Fibroblast of lung (primary cell): ENCODE results near the gene LMAN1L. TPM values are rescaled to one million over a fixed set of nuclear protein-coding genes. Genes with fewer than 3 reads are reported as not detected.

Experiments used
- DNase-seq, 2 donors: peaks; one replicate each; pipeline versions ENCODE4 v3.0.0 to v3.0.0-alpha.2; 2010; ENCODE audit warnings: low read depth in 2 of 2
- H2AFZ ChIP-seq: 2 replicates; pipeline ENCODE4 v1.5.1; 2012; ENCODE audit warnings: low read length, control low read depth, inconsistent platforms
- H3K27ac ChIP-seq: 2 replicates; pipeline ENCODE4 v1.5.1; 2011; ENCODE audit warnings: low read length, control low read depth; ENCODE audit not compliant: insufficient read depth
- H3K27me3 ChIP-seq: 2 replicates; pipeline ENCODE4 v1.5.1; 2011; ENCODE audit warnings: mild to moderate bottlenecking, low read length; ENCODE audit not compliant: control insufficient read depth, insufficient read depth
- H3K36me3 ChIP-seq: 2 replicates; pipeline ENCODE4 v1.5.1; 2011; ENCODE audit warnings: low read length; ENCODE audit not compliant: control insufficient read depth, insufficient read depth
- H3K4me1 ChIP-seq: 2 replicates; pipeline ENCODE4 v1.5.1; 2011; ENCODE audit warnings: low read length; ENCODE audit not compliant: control insufficient read depth, insufficient read depth; ENCODE audit errors: extremely low read depth
- H3K4me2 ChIP-seq: 2 replicates; pipeline ENCODE4 v1.5.1; 2011; ENCODE audit warnings: low read length, control low read depth; ENCODE audit not compliant: insufficient read depth; ENCODE audit errors: extremely low read depth
- H3K4me3 ChIP-seq, 4 experiments: fragments of 200-600 bp in 1 of 4; sonication (generic) in 1 of 4; replicated peaks in 1 of 4; 2 replicates each; pipeline ENCODE4 v1.5.1; 2011 to 2016; ENCODE audit warnings: low read length in 4 of 4, low read depth in 3 of 4, mild to moderate bottlenecking in 3 of 4, control low read depth in 2 of 4, inconsistent platforms in 1 of 4, mixed read lengths in 1 of 4; ENCODE audit not compliant: insufficient read depth in 1 of 4; ENCODE audit errors: control extremely low read depth in 1 of 4
- H3K79me2 ChIP-seq: 2 replicates; pipeline ENCODE4 v1.5.1; 2012; ENCODE audit warnings: mild to moderate bottlenecking, low read length, inconsistent platforms; ENCODE audit not compliant: control insufficient read depth, insufficient read depth
- H3K9ac ChIP-seq: 2 replicates; pipeline ENCODE4 v1.5.1; 2011; ENCODE audit warnings: mild to moderate bottlenecking, low read length, control low read depth; ENCODE audit not compliant: insufficient read depth
- H3K9me3 ChIP-seq: 2 replicates; pipeline ENCODE4 v1.5.1; 2012; ENCODE audit warnings: low read depth, low read length; ENCODE audit not compliant: control insufficient read depth, insufficient read depth
- H4K20me1 ChIP-seq: 2 replicates; pipeline ENCODE4 v1.5.1; 2011; ENCODE audit warnings: low read length; ENCODE audit not compliant: control insufficient read depth, insufficient read depth; ENCODE audit errors: extremely low read depth
- EZH2 ChIP-seq: IDR thresholded peaks from 2 replicates; pipeline ENCODE4 v1.5.1; 2012; ENCODE audit warnings: low read length, control low read depth, mild to moderate bottlenecking; ENCODE audit errors: missing control alignments
- polyA plus RNA-seq, 2 donors: library from polyadenylated mRNA; depleted of rRNA in 1 of 2; stranded (reverse) in 1 of 2; unstranded in 1 of 2; fragments of >200 nt; gene quantifications; 2 replicates each; pipeline ENCODE4 v1.2.1, GENCODE V29; 2011 to 2012; ENCODE audit warnings: missing spikeins in 1 of 2
- total RNA-seq: library from RNA; depleted of rRNA; stranded (reverse); fragments of >200 nt; gene quantifications from 2 replicates; pipeline ENCODE4 v1.2.1, GENCODE V29; 2014
- TF ChIP-seq, protein P1 (sequence below), 2 donors: IDR thresholded peaks in 1 of 2; conservative IDR thresholded peaks in 1 of 2; 1 replicate in 1 of 2; 2 replicates in 1 of 2; pipeline ENCODE4 v1.5.1; 2011 to 2012; ENCODE audit warnings: low read length in 2 of 2, control low read depth in 1 of 2, inconsistent platforms in 1 of 2, low read depth in 1 of 2, mild to moderate bottlenecking in 1 of 2

Gene LMAN1L
- total and polyA plus RNA-seq, 2 donors (not counting 1 experiment from before 2014, with no cell fraction given): not detected

DNA sequence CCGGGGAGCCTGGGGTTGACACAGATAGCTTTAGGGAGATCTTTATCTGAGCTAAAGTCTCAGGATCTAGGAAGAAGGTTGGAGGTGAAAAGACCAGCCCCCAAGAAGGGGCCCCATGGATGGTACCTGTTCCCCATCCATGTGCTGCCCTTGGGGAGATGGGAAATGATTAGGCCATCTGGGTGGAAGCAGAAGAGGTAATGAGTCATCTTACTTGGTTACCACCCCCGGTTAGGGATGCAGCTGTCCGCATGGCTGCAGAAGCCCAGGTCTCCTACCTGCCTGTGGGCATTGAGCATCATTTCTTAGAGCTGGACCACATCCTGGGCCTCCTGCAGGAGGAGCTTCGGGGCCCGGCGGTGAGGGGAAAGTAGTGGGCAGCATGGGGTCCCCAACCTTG is 10.7 kb downstream of the LMAN1L start:
- Histone ChIP-seq H2AFZ (no peak overlapping the region), H3K79me2 (no peaks in the 10 kb centered on the region), H3K4me2 (no peak overlapping the region), H3K4me3 (no peak overlapping the region), H4K20me1 (no peaks in the 10 kb centered on the region), H3K9ac (no peak overlapping the region), H3K36me3 (no peaks in the 10 kb centered on the region), H3K27ac (no peak overlapping the region), H3K9me3 (no peaks in the 10 kb centered on the region), H3K4me1 (no peaks in the 10 kb centered on the region), H3K27me3 (peaks cover 27% of the 10 kb centered on the region)
- TF ChIP-seq EZH2: no peak
- TF ChIP-seq, protein P1, sequence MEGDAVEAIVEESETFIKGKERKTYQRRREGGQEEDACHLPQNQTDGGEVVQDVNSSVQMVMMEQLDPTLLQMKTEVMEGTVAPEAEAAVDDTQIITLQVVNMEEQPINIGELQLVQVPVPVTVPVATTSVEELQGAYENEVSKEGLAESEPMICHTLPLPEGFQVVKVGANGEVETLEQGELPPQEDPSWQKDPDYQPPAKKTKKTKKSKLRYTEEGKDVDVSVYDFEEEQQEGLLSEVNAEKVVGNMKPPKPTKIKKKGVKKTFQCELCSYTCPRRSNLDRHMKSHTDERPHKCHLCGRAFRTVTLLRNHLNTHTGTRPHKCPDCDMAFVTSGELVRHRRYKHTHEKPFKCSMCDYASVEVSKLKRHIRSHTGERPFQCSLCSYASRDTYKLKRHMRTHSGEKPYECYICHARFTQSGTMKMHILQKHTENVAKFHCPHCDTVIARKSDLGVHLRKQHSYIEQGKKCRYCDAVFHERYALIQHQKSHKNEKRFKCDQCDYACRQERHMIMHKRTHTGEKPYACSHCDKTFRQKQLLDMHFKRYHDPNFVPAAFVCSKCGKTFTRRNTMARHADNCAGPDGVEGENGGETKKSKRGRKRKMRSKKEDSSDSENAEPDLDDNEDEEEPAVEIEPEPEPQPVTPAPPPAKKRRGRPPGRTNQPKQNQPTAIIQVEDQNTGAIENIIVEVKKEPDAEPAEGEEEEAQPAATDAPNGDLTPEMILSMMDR (conservative IDR thresholded peaks at IDR 0.05 in 1 of 2, IDR thresholded peaks at IDR 0.05 in 1 of 2; ENCODE audit: low read depth in 1 of 2, low read length in 2 of 2): no peak
- DNase-seq: no peak

DNA sequence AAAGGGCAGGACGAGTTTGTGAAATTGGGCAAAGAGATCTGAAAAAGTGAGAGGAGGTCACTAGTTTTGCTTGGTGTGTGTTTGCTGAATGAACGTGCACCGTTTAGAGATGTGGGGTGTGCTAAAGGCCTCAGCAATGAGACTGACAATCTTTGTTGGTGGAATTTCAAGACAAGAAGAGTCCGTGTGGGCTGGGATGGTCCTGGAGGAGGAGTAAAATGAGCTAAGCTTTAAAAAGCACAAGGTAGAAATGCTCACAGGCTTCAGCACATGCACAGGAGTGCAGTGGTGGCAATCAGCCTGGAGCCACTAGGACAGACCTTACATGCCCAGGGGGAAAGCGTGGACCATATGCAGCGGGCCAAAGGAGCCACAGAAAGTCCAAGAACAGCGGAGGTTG is 12.3 kb downstream of the LMAN1L start:
- Histone ChIP-seq H3K4me2 (no peak overlapping the region), H4K20me1 (no peaks in the 10 kb centered on the region), H3K4me1 (no peaks in the 10 kb centered on the region), H2AFZ (no peak overlapping the region), H3K4me3 (no peak overlapping the region), H3K27me3 (peaks cover 27% of the 10 kb centered on the region), H3K79me2 (no peaks in the 10 kb centered on the region), H3K36me3 (no peaks in the 10 kb centered on the region), H3K27ac (no peak overlapping the region), H3K9me3 (no peaks in the 10 kb centered on the region), H3K9ac (no peak overlapping the region)
- TF ChIP-seq, protein P1 (conservative IDR thresholded peaks at IDR 0.05 in 1 of 2, IDR thresholded peaks at IDR 0.05 in 1 of 2; ENCODE audit: low read depth in 1 of 2, low read length in 2 of 2): no peak
- TF ChIP-seq EZH2: no peak
- DNase-seq: no peak

DNA sequence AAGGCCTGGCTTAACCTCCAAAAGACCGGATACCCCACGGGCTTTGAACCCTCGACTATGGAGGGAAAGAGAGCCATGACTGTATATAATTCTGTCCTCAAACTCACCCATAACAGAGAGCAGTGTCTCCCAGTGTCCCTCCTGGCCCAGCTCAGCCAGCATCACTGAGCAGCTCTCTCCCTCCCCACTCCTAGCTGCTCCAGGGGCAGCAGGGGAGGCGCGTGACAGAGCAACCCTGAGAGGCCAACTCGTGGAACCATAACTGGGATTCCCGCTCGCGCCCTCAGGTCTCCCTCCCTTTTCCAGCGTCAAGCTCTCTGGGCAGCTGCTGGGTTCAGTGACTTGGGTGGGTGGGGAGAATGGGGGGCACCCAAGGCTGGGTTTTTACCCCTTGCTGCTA is 13.2 kb downstream of the LMAN1L start:
- no peak for TF ChIP-seq EZH2
- TF ChIP-seq, protein P1 (conservative IDR thresholded peaks at IDR 0.05 in 1 of 2, IDR thresholded peaks at IDR 0.05 in 1 of 2; ENCODE audit: low read depth in 1 of 2, low read length in 2 of 2): no peak
- Histone ChIP-seq H3K4me2 (no peak overlapping the region), H3K79me2 (no peaks in the 10 kb centered on the region), H3K9ac (no peak overlapping the region), H3K4me3 (no peak overlapping the region), H3K9me3 (no peaks in the 10 kb centered on the region), H3K4me1 (no peaks in the 10 kb centered on the region), H3K27ac (no peak overlapping the region), H2AFZ (no peak overlapping the region), H4K20me1 (no peaks in the 10 kb centered on the region), H3K36me3 (no peaks in the 10 kb centered on the region), H3K27me3 (peaks cover 23% of the 10 kb centered on the region)
- no peak for DNase-seq
